Measurements from ENCODE around the gene STUB1.

Gene STUB1

DNA sequence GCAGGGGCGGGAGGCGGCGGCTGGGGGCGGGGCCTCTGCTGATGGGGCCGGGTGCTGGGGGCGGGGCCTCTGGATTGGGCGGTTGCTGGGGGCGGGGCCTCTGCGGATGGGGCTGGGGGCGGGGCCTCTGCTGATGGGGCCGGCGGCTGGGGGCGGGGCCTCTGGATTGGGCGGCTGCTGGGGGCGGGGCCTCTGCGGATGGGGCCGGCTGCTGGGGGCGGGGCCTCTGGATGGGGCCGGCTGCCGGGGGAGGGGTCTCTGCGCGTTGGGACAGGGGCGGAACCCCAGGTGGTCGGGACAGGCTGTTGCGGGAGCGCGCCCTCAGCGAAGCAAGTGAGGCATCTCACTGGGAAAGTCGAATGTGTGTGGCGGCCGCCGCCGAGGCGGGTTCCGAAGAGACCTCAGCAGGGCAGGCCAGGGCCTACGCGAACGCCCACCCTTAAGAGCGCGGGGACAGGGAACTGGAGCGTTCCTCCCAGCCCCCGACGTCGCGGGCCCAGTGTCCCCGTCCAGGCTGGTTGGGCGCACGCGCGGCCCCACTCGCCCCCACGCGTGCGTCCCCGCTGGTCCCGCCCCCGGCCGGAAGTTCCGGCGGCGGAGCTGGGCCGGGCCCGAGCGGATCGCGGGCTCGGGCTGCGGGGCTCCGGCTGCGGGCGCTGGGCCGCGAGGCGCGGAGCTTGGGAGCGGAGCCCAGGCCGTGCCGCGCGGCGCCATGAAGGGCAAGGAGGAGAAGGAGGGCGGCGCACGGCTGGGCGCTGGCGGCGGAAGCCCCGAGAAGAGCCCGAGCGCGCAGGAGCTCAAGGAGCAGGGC lies at the start of gene STUB1:
Gene STUB1, plus strand, starts transcription at position 597 of the 811 bp plus-strand sequence. Its CDS starts 116 bp downstream, at position 713.
- DNase-seq = peak; percentile 96

DNA sequence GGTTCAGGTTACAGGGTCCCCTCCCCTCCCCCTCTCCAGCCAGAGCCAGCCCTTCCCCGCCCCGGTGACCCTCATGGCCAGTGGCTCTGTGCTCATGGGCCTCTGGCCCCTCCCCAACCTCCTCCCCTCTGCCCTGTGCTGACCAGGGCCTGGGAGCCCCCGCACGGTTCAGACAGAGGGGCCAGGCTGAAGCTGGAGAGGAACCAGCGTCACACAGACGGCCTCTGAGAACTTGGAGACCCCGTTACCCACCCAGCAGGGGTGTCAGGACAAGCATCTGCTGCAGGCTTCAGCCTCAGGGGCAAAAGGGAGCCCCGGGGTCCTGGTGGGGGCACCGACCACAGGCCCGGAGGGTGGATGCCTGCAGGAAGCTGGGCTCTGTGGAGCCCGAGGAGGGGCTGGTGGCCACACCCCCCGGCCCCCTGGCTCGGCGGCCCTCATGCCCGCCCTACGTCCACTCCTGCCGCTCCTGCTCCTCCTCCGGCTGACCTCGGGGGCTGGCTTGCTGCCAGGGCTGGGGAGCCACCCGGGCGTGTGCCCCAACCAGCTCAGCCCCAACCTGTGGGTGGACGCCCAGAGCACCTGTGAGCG lies 49.3 kb upstream of the STUB1 start, which contains the start of gene WFIKKN1:
Gene WFIKKN1, plus strand, starts transcription at position 171 of the 591 bp plus-strand sequence. Its CDS starts 269 bp downstream, at position 440.
- DNase-seq = peak; percentile 60

DNA sequence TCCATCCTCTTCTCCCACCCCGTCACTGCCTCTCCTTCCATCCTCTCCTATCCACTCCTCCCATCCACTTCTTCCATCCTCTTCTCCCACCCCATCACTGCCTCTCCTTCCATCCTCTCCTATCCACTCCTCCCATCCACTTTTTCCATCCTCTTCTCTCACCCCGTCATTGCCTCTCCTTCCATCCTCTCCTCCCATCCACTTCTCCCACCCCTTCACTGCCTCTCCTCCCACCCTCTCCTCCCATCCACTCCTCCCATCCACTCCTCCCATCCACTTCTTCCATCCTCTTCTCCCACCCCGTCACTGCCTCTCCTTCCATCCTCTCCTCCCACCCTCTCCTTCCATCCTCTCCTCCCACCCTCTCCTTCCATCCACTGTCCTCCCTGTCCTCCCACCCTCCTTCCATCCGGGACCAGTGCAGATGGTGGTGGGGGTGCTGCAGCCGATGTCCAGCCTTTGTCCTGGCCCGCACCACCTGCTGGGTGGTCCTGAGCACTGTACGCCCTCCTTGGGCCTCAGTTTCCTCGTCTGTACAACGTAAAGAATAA lies 48.3 kb upstream of the STUB1 start:
- no peak for DNase-seq

DNA sequence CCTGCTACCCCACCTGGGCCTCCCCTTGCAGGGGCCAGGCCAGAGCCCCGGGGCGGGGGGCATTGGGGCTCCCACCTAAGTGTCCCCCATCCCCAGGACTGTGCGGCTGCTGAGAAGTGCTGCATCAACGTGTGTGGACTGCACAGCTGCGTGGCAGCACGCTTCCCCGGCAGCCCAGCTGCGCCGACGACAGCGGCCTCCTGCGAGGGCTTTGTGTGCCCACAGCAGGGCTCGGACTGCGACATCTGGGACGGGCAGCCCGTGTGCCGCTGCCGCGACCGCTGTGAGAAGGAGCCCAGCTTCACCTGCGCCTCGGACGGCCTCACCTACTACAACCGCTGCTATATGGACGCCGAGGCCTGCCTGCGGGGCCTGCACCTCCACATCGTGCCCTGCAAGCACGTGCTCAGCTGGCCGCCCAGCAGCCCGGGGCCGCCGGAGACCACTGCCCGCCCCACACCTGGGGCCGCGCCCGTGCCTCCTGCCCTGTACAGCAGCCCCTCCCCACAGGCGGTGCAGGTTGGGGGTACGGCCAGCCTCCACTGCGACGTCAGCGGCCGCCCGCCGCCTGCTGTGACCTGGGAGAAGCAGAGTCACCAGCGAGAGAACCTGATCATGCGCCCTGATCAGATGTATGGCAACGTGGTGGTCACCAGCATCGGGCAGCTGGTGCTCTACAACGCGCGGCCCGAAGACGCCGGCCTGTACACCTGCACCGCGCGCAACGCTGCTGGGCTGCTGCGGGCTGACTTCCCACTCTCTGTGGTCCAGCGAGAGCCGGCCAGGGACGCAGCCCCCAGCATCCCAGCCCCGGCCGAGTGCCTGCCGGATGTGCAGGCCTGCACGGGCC lies 47.5 kb upstream of the STUB1 start:
- DNase-seq = no peak

DNA sequence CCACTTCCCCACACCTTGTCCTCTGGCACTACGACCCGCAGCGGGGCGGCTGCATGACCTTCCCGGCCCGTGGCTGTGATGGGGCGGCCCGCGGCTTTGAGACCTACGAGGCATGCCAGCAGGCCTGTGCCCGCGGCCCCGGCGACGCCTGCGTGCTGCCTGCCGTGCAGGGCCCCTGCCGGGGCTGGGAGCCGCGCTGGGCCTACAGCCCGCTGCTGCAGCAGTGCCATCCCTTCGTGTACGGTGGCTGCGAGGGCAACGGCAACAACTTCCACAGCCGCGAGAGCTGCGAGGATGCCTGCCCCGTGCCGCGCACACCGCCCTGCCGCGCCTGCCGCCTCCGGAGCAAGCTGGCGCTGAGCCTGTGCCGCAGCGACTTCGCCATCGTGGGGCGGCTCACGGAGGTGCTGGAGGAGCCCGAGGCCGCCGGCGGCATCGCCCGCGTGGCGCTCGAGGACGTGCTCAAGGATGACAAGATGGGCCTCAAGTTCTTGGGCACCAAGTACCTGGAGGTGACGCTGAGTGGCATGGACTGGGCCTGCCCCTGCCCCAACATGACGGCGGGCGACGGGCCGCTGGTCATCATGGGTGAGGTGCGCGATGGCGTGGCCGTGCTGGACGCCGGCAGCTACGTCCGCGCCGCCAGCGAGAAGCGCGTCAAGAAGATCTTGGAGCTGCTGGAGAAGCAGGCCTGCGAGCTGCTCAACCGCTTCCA lies 46.7 kb upstream of the STUB1 start:
- DNase-seq = peak; percentile 29

DNA sequence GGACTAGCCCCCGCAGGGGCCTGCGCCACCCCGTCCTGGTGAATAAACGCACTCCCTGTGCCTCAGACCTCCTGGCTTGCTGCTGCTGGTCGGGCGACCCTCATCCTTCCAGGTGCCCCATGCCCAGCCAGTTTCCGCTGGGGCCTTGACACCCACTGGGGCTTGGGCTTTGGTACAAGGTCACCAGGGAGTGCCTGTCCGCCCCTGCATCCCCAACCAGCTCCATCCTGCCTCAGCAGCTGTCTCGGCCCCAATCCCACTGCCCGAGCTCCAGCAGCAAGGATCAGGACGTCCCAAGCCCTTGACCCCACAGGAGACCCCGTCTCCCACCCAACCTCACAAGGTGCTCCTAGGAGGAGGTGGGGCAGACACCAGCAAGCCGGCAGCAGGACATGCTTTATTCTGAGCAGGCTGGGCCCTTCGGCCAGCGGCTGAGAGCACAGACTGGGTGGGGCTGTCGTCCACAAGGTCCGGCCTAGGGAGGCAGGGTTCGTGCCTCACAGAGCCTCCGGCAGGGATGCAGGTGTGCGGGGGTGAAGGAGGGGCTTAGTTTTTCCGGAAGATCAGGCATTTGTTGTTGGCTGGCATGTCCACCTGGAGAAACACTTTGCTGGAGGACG lies 46.0 kb upstream of the STUB1 start:
- DNase-seq = no peak

DNA sequence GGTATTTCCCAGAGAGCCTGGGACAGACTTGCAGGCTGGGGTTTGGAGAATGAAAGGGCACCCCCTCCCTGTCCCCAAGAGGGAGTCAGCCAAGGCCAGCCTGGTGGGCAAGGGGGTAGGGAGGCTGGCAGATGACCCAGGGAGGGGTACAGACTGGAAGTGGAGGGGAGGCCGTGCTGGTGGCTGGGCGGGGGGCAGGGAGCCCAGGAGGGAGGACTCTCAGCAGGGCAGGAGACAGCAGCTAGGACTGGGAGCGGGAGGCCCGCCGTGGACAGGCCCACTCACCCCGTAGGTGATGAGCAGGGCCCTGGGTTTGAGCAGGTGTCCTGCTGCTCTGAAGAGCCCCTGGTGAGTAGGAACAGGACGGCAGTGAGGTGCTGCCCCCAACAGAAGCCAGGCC lies 45.2 kb upstream of the STUB1 start:
- DNase-seq = no peak

DNA sequence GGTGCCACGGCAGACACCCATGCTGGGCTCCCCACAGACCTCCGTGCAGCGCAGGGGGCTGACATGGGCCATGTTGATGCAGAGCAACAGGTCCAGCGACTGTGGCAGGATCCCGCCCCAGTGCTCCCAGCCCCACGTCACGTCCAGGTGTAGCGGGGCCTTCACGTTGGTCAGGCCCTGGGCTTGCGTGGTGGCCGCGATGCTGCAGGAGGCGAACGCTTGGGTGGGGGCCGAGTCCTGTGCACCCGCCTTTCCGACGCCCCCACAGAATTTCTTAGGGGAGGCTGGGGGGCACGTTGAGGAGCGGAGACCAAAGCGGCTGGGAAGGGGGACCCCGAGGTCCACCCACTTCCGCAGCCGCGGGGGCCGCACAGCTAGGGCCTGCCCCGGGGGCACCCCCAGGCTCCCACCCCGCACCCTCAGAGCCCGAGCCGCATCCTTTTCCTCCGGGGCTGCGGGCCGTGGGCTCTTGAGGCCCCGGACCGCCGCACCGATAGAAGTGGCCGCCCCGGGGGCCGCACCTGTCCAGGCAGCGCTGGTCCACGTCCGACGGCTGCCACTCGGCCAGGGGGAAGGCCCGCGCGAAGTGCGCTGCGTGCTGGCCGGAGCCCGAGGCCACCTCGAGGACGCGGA lies 44.5 kb upstream of the STUB1 start:
- DNase-seq = peak; percentile 44

- DNase-seq = peak; percentile 96
These were observed 43.8 kb upstream of the STUB1 start, which contains the start of gene METTL26 for GRCh38 chr16:636206-637080. Gene METTL26 (minus strand): TSS chr16:636305. CDS start chr16:636290, 15 bp downstream.

GRCh38 chr16:637081-638018 lies 42.9 kb upstream of the STUB1 start:
- DNase-seq = peak; percentile 95

DNA sequence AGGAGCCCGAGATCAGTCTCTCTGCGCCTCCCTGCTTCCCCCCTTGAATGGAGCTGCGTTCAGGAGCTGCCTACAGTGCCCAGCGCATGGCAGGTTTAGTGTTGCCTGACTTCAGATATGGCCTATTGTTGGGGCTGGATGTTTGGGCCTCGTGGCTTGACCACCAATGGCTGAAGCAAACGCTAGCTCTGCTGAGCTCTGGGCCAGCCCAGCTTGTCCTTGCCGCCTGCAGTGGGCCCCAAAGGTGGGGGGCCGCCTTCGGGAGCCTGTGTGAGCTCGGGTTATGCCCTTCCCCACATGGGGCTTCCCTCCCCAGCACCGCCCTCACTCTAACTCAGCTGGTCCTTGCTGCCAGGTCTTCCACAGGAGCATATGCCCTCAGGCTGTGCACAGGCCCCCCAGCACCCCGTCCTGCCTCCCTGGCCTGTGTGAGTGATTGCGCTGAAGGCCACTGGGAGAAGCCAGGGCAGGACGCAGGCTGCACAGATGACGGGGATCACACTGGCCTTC lies 42.1 kb upstream of the STUB1 start:
- peak; percentile 30 for DNase-seq

GRCh38 chr16:638836-639235 lies 41.4 kb upstream of the STUB1 start:
- DNase-seq = no peak

- no peak for DNase-seq
These were observed 39.6 kb upstream of the STUB1 start for GRCh38 chr16:640614-641013.

DNA sequence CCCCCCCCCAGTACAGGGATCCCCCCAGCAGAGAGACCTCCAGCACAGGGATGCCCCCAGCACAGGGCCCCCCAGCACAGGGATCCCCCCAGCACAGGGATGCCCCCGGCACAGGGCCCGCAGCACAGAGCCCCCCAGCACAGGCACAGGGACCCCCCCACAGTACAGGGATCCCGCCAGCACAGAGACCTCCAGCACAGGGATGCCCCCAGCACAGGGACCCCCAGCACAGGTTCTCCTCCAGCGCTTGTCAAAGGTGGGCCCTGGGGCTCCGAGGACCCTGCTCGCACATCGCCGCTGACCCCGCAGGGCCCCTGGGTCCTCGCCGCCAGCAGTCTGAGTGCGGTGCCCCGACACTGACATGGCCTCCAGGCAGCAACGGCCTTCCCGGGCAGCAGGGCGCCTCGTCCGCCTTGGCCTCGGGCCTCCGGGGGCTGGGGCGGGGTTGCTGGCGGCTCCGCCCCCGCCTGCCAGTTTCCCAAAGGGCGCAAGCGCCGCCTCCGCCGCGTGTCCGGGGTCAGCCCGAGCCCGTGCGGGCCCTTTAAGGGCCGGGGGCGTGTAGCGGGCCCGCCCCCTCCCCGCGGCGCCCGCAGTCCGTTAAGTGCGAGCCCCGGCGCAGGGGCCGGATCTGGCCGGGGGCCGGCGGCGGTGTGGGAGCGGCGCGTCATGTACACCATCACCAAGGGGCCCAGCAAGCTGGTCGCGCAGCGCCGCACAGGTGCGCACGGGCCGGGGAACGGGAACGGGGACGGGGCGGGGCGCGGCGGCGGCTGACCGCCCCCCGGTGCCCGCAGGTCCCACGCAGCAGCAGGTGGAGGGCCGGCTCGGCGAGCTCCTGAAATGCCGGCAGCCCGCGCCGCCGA lies 38.7 kb upstream of the STUB1 start, which contains the start of gene MCRIP2:
Gene MCRIP2, plus strand, starts transcription at position 503 of the 863 bp plus-strand sequence. Its CDS starts 164 bp downstream, at position 667.
- peak; percentile 85 for DNase-seq

GRCh38 chr16:642189-643049 lies 37.8 kb upstream of the STUB1 start:
- peak; percentile 44 for DNase-seq

GRCh38 chr16:643050-643368 lies 37.2 kb upstream of the STUB1 start:
- DNase-seq = no peak

GRCh38 chr16:644556-644955 lies 35.7 kb upstream of the STUB1 start:
- DNase-seq = no peak
